Measurements from ENCODE around the gene CAPN2.

GRCh38 chr1:223720971-223721591 lies 8.7 kb downstream of the CAPN2 start:
- TF ChIP-seq CTCF (conservative IDR thresholded peaks at IDR 0.05; ENCODE audit: low read depth, low read length), result no peak
- TF ChIP-seq EZH2 (IDR thresholded peaks at IDR 0.05; ENCODE audit: low read length, unreplicated experiment), result no peak
- TF ChIP-seq EZH2phosphoT487 (IDR thresholded peaks at IDR 0.05; ENCODE audit: borderline replicate concordance, low read length), result no peak
